Ishikawa (cell line): ENCODE results near the gene MTHFD1L.

Source experiments
- CEBPB ChIP-seq: IDR thresholded peaks from 2 replicates; pipeline ENCODE4 v1.6.1; 2012
- CREB1 ChIP-seq: IDR thresholded peaks from 2 replicates; pipeline ENCODE4 v1.6.1; 2012; ENCODE audit warnings: low read depth
- EGR1 ChIP-seq: IDR thresholded peaks from 2 replicates; pipeline ENCODE4 v1.6.1; 2012
- EP300 ChIP-seq: IDR thresholded peaks from 2 replicates; pipeline ENCODE4 v1.6.1; 2012; ENCODE audit warnings: borderline replicate concordance
- MAX ChIP-seq: IDR thresholded peaks from 2 replicates; pipeline ENCODE4 v1.6.1; 2012
- NFIC ChIP-seq: IDR thresholded peaks from 2 replicates; pipeline ENCODE4 v1.6.1; 2012
- RAD21 ChIP-seq: IDR thresholded peaks from 2 replicates; pipeline ENCODE4 v1.6.1; 2012; ENCODE audit warnings: low read depth
- REST ChIP-seq: IDR thresholded peaks from 2 replicates; pipeline ENCODE4 v1.6.1; 2012; ENCODE audit warnings: low read depth, mild to moderate bottlenecking
- TAF1 ChIP-seq: IDR thresholded peaks from 2 replicates; pipeline ENCODE4 v1.6.1; 2012; ENCODE audit warnings: low read depth, mild to moderate bottlenecking
- TCF12 ChIP-seq: IDR thresholded peaks from 2 replicates; pipeline ENCODE4 v1.6.1; 2012; ENCODE audit warnings: low read depth
- TEAD4 ChIP-seq: IDR thresholded peaks from 2 replicates; pipeline ENCODE4 v1.6.1; 2012
- USF1 ChIP-seq: IDR thresholded peaks from 2 replicates; pipeline ENCODE4 v1.6.1; 2012
- YY1 ChIP-seq: IDR thresholded peaks from 2 replicates; pipeline ENCODE4 v1.6.1; 2012; ENCODE audit warnings: low read depth
- ZBTB7A ChIP-seq: IDR thresholded peaks from 2 replicates; pipeline ENCODE4 v1.6.1; 2012; ENCODE audit warnings: low read depth

- TF ChIP-seq RAD21 (no peak), EP300 (no peak), REST (no peak), YY1 (no peak), EGR1 (no peak), USF1 (no peak), TEAD4 (no peak), TCF12 (no peak), CEBPB (no peak), MAX (no peak), NFIC (no peak), ZBTB7A (no peak), CREB1 (no peak), TAF1 (no peak)
Measured at GRCh38 chr6:151121900-151122299, 256.4 kb downstream of the MTHFD1L start.
